Choroid plexus epithelial cell (primary cell): ENCODE data around the gene RASAL2.
A peak's percentile ranks its signal among the peaks of the same experiment; 100 is the strongest.

Experiments used
- DNase-seq: peaks from one replicate; pipeline ENCODE4 v3.0.0-alpha.2; 2010; ENCODE audit warnings: low read depth
- H3K4me3 ChIP-seq: 2 replicates; pipeline ENCODE4 v1.5.1; 2011; ENCODE audit warnings: low read depth, mild to moderate bottlenecking, control low read depth, low read length, moderate library complexity
- TF ChIP-seq, protein P1 (sequence below): conservative IDR thresholded peaks from 2 replicates; pipeline ENCODE4 v1.5.1; 2011; ENCODE audit warnings: low read depth, mild to moderate bottlenecking, control low read depth, inconsistent platforms, low read length, moderate library complexity

Gene RASAL2

DNA sequence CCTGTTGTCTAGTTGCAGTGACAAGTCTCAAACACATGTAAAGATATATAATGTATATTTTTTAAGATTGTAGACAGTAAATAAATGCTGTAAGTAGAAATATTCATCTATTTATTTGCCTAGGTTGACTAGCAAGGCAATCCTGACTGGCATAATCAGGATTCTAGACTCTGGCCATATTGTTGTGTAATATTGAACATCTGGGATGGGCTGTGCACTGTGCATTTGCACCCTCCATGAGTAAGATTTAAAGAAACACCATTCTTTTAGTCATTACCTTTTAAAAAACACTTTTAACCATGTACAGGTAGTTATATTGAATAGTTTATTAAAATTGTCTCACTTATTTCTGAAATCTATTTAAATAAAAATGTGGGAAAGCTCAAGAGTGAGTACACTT lies 32.4 kb downstream of the RASAL2 start:
- no peak for DNase-seq
- TF ChIP-seq, protein P1, sequence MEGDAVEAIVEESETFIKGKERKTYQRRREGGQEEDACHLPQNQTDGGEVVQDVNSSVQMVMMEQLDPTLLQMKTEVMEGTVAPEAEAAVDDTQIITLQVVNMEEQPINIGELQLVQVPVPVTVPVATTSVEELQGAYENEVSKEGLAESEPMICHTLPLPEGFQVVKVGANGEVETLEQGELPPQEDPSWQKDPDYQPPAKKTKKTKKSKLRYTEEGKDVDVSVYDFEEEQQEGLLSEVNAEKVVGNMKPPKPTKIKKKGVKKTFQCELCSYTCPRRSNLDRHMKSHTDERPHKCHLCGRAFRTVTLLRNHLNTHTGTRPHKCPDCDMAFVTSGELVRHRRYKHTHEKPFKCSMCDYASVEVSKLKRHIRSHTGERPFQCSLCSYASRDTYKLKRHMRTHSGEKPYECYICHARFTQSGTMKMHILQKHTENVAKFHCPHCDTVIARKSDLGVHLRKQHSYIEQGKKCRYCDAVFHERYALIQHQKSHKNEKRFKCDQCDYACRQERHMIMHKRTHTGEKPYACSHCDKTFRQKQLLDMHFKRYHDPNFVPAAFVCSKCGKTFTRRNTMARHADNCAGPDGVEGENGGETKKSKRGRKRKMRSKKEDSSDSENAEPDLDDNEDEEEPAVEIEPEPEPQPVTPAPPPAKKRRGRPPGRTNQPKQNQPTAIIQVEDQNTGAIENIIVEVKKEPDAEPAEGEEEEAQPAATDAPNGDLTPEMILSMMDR: no peak
- H3K4me3 ChIP-seq: no peak overlapping the region

DNA sequence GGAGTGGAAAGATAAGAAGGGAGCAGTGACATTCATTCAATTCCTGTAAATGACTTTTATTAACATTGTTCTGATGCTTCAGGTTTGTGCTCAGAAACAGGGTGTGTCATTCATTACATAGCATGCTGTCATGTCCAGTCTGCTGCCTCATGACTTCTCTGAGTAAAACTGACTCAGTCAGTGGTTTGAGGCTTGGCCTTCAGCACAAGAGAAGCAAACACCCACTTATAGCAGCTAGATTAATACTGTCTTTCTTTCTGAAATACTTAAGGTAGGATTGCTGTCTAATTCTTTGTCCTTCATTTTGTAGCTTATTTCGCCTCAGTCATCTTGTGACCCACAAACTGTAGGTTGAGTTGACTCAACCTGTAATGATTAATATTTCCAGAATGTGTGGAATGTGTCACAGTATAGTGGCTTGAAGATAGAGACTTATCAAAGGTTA lies 32.9 kb downstream of the RASAL2 start:
- TF ChIP-seq, protein P1: no peak
- DNase-seq: peak; percentile 92
- H3K4me3 ChIP-seq: no peak overlapping the region

DNA sequence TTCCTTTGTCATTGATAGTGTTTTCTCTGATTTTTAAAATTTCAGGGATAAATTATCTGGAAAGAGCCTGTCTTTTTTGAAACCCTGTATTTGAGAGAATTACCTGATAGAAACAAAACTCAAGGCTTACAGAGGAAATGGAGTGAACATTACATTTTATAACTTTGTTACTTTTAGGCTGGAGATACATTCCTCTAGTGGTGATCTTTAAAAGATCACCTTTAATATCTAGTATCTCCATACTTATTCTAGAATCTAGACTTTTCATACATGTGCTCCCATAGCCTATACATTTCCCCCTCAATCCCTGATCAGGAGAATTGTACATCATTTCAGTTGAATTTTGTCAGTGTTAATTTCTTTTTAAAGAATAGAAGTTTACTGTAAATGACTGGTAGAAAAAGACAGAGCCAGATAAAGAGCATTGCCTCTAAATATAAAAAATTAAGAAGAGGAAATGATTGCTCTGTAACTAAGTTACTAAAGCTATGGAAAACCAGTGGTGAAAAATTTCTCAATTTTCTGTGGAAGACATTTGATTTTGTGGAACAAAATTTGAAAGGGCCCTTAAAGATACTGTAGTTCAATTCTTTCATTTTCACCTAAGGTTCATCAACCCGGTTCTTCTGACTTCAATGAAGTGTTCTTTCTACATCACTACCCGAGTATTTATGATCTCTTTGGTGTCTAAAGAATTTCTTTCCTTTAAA lies 33.7 kb downstream of the RASAL2 start:
- TF ChIP-seq, protein P1: no peak
- H3K4me3 ChIP-seq: no peak overlapping the region
- DNase-seq: no peak

DNA sequence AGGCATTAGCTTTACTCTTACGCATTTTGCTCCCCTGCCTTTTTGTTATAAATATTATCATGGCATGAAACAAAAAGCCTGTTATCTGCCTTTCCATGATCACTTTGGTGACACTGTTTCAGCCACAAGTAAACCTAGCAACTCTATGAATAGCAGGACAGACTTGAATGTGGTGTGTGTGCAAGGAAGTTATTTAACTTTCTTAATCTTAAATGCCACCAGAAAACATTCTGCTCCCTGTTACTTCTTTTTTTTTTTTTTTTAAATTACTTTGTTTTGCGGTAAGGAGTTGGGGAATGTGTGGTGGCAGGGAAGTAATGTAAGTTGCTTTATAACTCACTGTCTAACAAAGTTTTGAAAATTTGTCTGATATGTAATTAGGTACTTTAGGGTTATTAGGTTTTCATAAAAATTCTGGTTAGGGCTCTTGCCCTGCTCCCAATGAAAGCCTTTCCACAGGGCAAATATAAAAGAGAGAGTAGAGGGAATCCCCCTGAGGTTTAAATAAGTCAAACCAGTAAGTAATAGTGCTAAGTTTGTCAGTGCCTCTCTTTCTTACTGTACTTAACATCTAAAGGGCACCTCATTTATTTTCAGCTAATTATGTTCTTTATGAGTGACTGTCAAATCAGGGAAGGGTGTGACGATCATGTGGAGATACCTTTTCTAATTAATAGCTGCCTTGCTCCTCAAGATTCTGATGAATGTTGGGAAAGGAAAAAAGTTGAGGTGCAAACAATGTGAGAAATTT lies 39.5 kb downstream of the RASAL2 start:
- no peak for DNase-seq
- H3K4me3 ChIP-seq: no peak overlapping the region
- TF ChIP-seq, protein P1: no peak

DNA sequence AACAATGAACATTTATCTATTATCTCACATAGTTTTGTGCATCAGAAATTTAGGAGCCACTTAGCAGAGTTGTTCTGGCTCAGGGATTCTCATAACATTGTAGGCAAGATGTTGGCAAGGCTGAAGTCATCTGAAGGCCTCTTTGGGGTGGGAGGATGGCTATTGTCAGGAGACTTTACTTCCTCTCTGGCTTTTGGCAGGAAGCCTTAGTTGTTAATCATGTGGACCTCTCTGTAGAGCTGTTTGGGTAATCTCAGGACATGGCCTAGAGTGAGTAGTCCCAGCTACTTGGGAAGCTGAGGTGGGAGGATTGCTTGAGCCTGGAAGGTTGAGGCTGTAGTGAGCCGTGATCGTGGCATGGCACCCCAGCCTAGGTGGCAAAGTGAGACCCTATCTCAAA lies 40.2 kb downstream of the RASAL2 start:
- peak; percentile 85 for DNase-seq
- H3K4me3 ChIP-seq: no peak overlapping the region
- TF ChIP-seq, protein P1: no peak

DNA sequence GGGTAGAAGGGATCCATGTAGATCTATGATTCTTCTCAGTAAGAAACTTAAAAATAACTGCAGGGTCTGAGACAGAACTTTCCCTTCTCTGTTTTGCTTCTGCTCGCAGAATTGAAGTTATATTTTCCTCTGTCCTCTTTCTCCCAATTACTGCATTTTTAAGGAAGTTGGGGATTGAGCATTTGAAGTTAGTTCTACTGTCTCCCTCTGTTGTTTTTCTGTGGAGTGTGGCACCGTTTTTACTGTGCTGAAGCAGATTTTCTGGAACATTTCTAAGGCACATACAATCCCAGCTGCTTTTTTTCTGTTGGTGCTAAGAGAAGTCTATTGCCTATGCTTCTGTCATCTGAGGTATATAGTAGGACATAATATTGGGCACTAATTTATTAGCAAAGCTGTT lies 43.3 kb downstream of the RASAL2 start:
- H3K4me3 ChIP-seq: no peak overlapping the region
- TF ChIP-seq, protein P1: no peak
- no peak for DNase-seq
